ENCODE results near the gene BBS9. TPM values are rescaled to one million over a fixed set of nuclear protein-coding genes. Genes with fewer than 3 reads are reported as not detected.

The BBS9 gene
- total and polyA plus RNA-seq, 9 of the 15 experiments (the other 6 are each of a cell fraction or from before 2014, with no cell fraction given), result 0.77 to 3.3 (median 2.4) TPM

GRCh38 chr7:33118383-33118782, 11.0 kb upstream of the BBS9 start (continued):
- TF ChIP-seq ZNF318 (IDR thresholded peaks at IDR 0.05; ENCODE audit: borderline replicate concordance in 1 of 2, low read depth in 1 of 2), result no peak
- no peak for TF ChIP-seq ZNF133 (CRISPR knock-in tag; IDR thresholded peaks at IDR 0.05)
- no peak for TF ChIP-seq KDM2B (CRISPR knock-in tag; IDR thresholded peaks at IDR 0.05)
- no peak for TF ChIP-seq ZNF217 (CRISPR knock-in tag; IDR thresholded peaks at IDR 0.05)
- TF ChIP-seq SMARCC2 (IDR thresholded peaks at IDR 0.05; ENCODE audit: low read depth), result no peak
- TF ChIP-seq CBX3 (IDR thresholded peaks at IDR 0.05; ENCODE audit: borderline replicate concordance in 1 of 2, low read length in 2 of 2), result peak in 1 of 2 experiments; percentile 87; a peak in 2 of 3 replicates
- TF ChIP-seq ZBTB5 (IDR thresholded peaks at IDR 0.05), result no peak
- TF ChIP-seq ZNF165 (CRISPR knock-in tag; IDR thresholded peaks at IDR 0.05; ENCODE audit: borderline replicate concordance), result no peak
- TF ChIP-seq, protein P1, sequence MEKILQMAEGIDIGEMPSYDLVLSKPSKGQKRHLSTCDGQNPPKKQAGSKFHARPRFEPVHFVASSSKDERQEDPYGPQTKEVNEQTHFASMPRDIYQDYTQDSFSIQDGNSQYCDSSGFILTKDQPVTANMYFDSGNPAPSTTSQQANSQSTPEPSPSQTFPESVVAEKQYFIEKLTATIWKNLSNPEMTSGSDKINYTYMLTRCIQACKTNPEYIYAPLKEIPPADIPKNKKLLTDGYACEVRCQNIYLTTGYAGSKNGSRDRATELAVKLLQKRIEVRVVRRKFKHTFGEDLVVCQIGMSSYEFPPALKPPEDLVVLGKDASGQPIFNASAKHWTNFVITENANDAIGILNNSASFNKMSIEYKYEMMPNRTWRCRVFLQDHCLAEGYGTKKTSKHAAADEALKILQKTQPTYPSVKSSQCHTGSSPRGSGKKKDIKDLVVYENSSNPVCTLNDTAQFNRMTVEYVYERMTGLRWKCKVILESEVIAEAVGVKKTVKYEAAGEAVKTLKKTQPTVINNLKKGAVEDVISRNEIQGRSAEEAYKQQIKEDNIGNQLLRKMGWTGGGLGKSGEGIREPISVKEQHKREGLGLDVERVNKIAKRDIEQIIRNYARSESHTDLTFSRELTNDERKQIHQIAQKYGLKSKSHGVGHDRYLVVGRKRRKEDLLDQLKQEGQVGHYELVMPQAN (IDR thresholded peaks at IDR 0.05; ENCODE audit: borderline replicate concordance), result no peak
- TF ChIP-seq RHOXF2B (CRISPR knock-in tag; conservative IDR thresholded peaks at IDR 0.05), result no peak
- no peak for TF ChIP-seq NFXL1 (CRISPR knock-in tag; IDR thresholded peaks at IDR 0.05)

Measured in K562 (cell line).